ENCODE data around the gene RTEL1.

The RTEL1 gene

GRCh38 chr20:63692436-63693082 is 34.4 kb downstream of the RTEL1 start:
- in situ Hi-C loops (cut with HindIII; ENCODE audit: low sequenced_read_pairs), result no loop called here
- no peak for TF ChIP-seq CTCF (IDR thresholded peaks at IDR 0.05; ENCODE audit: low read depth, low read length, missing control alignments)
- no peak for DNase-seq (ENCODE audit: low read depth)
- no peak overlapping the region for H3K4me3 ChIP-seq (ENCODE audit: low read depth, low read length)

GRCh38 chr20:63693083-63693732 is 35.1 kb downstream of the RTEL1 start:
- no peak for TF ChIP-seq CTCF (IDR thresholded peaks at IDR 0.05; ENCODE audit: low read depth, low read length, missing control alignments)
- no peak for DNase-seq (ENCODE audit: low read depth)
- no peak overlapping the region for H3K4me3 ChIP-seq (ENCODE audit: low read depth, low read length)
- in situ Hi-C loops (cut with HindIII; ENCODE audit: low sequenced_read_pairs), result no loop called here

GRCh38 chr20:63693733-63694583 is 35.8 kb downstream of the RTEL1 start:
- in situ Hi-C loops (cut with HindIII; ENCODE audit: low sequenced_read_pairs), result no loop called here
- no peak for TF ChIP-seq CTCF (IDR thresholded peaks at IDR 0.05; ENCODE audit: low read depth, low read length, missing control alignments)
- no peak overlapping the region for H3K4me3 ChIP-seq (ENCODE audit: low read depth, low read length)
- DNase-seq (ENCODE audit: low read depth), result no peak

- H3K4me3 ChIP-seq (ENCODE audit: low read depth, low read length), result no peak overlapping the region
- in situ Hi-C loops (cut with HindIII; ENCODE audit: low sequenced_read_pairs), result loop anchor here (5.0 kb wide), 1 partner anchor 33 kb away; no protein-coding TSS in a partner anchor
- no peak for DNase-seq (ENCODE audit: low read depth)
- no peak for TF ChIP-seq CTCF (IDR thresholded peaks at IDR 0.05; ENCODE audit: low read depth, low read length, missing control alignments)
Observed at GRCh38 chr20:63694584-63695423, 36.7 kb downstream of the RTEL1 start.

GRCh38 chr20:63695424-63696305 is 37.6 kb downstream of the RTEL1 start:
- in situ Hi-C loops (cut with HindIII; ENCODE audit: low sequenced_read_pairs), result loop anchor here (5.0 kb wide), 1 partner anchor 33 kb away; no protein-coding TSS in a partner anchor
- DNase-seq (ENCODE audit: low read depth), result no peak
- H3K4me3 ChIP-seq (ENCODE audit: low read depth, low read length), result no peak overlapping the region
- no peak for TF ChIP-seq CTCF (IDR thresholded peaks at IDR 0.05; ENCODE audit: low read depth, low read length, missing control alignments)

Data from astrocyte of the cerebellum (primary cell).